GM10248 (cell line): ENCODE data around the gene ST7.
A peak's percentile ranks its signal among the peaks of the same experiment; 100 is the strongest.

Experiments
- CTCF ChIA-PET: fragments of 300-600 bp; sonication (Branson Sonifier 250); formaldehyde crosslinking; extraction: SDS; loops from one replicate; lab custom pipeline; 2021; ENCODE audit warnings: antibody characterized with exemption; lab: Yijun Ruan, JAX
- POLR2A ChIA-PET: fragments of 350-650 bp; sonication (Branson Sonifier 250); formaldehyde crosslinking; extraction: SDS; loops from one replicate; lab custom pipeline; 2020; ENCODE audit warnings: antibody characterized with exemption; lab: Yijun Ruan, JAX
- DNase-seq: peaks from one replicate; pipeline ENCODE4 v3.0.0; 2012; ENCODE audit errors: extremely low spot score
- CTCF ChIP-seq: IDR thresholded peaks from 2 replicates; pipeline ENCODE4 v1.5.1; 2012; ENCODE audit warnings: mild to moderate bottlenecking, low read depth; ENCODE audit errors: extremely low read depth, missing control alignments, control extremely low read depth

Gene ST7

GRCh38 chr7:116984917-116985316 lies 31.6 kb downstream of the ST7 start:
- DNase-seq, result peak; percentile 32
- ChIA-PET CTCF (interaction anchor here (0.8 to 8.7 kb wide), 25 partner anchors 8 to 150 kb away, joined by 3 to 274 read pairs (median 7); partner anchors contain the start of gene ST7), POLR2A (interaction anchor here (0.9 kb wide), 1 partner anchor 12 kb away, joined by 3 read pairs; no protein-coding TSS in a partner anchor)

GRCh38 chr7:116985575-116985974 lies 32.3 kb downstream of the ST7 start:
- CTCF ChIA-PET, result interaction anchor here (0.9 to 8.7 kb wide), 23 partner anchors 9 to 149 kb away, joined by 3 to 274 read pairs (median 8); partner anchors contain the start of gene ST7

More at GRCh38 chr7:116984917-116985316, 31.6 kb downstream of the ST7 start:
- peak; percentile 53 for TF ChIP-seq CTCF

DNA sequence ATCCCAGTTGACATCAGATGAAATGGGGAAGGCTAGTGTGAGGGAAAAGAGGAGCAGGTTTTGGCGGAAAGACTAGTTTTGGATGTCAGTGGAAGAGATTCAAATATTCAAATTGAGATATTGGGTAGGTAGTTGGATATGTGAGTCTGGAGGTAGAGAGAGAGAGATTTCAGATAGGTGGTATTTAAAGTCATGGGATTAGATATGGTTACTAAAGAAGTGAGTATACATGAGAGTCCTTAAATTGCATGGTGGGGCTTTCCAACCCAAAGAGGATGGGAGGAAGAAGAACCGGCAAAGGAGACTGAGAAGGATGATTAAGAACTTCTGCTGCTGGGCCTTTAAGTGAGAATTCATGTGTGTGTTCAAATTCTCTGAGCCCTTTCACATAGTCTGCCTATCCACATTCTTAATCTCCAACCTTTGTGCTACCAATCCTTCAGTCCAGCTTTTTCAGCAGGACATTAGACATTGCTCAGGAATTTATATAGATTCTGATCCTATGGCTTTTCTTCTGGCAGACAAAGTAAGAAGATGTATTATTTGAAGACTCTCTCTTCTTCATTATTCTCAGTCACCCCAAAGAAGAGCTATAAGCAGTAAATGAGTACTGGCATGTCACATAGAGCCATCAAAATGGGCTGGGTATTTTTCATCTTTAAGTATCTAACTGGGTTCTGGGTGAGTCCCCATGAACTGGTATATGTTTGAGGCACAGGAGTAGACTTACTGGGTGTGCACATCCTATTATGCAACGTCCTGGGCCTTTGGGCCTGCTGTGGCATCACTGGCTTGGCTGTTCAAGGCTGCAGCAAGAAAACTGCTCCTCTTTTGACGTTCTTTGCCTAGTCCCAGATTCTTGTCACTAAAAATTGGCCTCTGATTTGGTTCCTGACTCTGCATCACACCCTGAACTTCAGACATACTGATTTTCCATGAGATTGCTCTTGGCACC lies 33.6 kb downstream of the ST7 start:
- POLR2A ChIA-PET, result no interaction called here
- CTCF ChIA-PET, result interaction anchor here (0.9 to 8.7 kb wide), 15 partner anchors 10 to 144 kb away, joined by 3 to 274 read pairs (median 8); partner anchors contain the start of gene ST7
- DNase-seq, result no peak
- no peak for TF ChIP-seq CTCF

More at GRCh38 chr7:116985575-116985974, 32.3 kb downstream of the ST7 start:
- no peak for TF ChIP-seq CTCF
- POLR2A ChIA-PET, result no interaction called here
- no peak for DNase-seq

DNA sequence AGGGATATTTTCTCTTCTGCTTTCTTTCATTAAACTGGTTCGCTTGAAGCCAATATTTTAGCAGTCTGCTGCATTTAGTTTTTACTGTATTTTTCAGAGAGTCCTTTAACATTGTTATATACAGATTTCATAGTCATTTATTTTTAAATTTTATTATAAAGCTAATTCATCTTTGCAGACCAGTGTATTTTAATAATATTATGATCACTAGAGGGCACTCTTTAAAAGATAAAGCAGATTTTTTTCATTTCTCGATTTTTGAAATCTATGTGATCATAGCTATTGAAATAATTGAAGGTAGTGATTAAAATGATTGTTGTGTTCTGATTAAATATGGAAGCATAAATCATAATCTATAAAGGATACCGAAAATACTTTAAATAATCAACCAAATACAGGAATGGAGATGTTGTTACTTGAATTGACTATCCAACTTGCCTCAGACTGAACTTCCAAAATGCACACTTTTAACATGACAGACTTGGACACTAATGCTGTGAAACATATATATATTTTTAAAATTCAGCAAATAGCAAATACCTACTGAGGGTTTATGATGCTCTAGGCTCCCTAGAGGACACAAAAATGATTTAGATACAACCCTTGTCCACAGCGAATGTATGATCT lies 35.2 kb downstream of the ST7 start:
- ChIA-PET CTCF (interaction anchor here (0.7 to 8.7 kb wide), 23 partner anchors 10 to 142 kb away, joined by 3 to 274 read pairs (median 4); partner anchors contain the start of gene ST7), POLR2A (no interaction called here)
- peak; percentile 20 for TF ChIP-seq CTCF
- no peak for DNase-seq

- no peak for TF ChIP-seq CTCF
- no peak for DNase-seq
- CTCF ChIA-PET, result interaction anchor here (0.9 to 8.7 kb wide), 8 partner anchors 9 to 130 kb away, joined by 3 to 274 read pairs (median 33); no protein-coding TSS in a partner anchor
- POLR2A ChIA-PET, result no interaction called here
Observed at GRCh38 chr7:116990056-116990455, 36.8 kb downstream of the ST7 start.

DNA sequence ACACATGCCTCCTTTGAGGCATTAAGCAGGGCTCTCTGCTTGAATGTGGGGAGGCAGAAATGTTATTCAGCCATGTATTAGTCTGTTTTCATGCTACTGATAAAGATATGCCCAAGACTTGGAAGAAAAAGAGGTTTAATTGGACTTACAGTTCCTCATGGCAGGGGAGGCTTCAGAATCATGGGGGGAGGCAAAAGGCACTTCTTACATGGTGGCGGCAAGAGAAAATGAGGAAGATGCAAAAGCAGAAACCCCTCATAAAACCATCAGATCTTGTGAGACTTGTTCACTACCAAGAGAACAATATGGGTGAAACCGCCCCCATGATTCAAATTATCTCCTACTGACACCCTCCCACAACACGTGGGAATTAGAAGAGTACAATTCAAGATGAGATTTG lies 37.9 kb downstream of the ST7 start:
- POLR2A ChIA-PET, result no interaction called here
- no peak for DNase-seq
- no peak for TF ChIP-seq CTCF
- CTCF ChIA-PET, result interaction anchor here (1.0 to 8.7 kb wide), 7 partner anchors 7 to 136 kb away, joined by 4 to 274 read pairs (median 60); no protein-coding TSS in a partner anchor
